Measurements from ENCODE around the gene CLMP.
"Not testable (repeated sequence)": the region's sequence is repeated elsewhere in the genome, so short reads cannot be mapped to it uniquely, and the experiment has no call there.

CLMP gene

DNA sequence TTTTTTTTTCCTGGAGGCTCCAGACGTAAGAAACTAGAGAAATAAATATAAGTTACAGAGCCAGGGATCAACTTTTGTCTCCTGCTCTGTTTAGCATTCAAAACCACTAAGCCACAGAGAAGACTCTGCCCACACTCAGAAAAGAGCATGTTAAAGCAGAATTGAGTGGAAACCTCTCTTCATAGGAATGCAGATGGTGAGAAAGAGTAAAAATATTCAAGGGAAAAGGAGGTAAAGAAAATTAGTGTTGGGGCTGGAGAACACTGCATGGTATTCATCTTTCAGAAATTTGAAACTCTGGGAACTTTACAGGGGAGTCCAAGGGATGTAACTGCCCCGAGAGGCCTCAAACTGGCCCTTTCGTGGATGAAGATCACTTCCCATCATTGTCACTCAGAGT is 65.1 kb downstream of the CLMP start:
- DNase-seq, result no peak

DNA sequence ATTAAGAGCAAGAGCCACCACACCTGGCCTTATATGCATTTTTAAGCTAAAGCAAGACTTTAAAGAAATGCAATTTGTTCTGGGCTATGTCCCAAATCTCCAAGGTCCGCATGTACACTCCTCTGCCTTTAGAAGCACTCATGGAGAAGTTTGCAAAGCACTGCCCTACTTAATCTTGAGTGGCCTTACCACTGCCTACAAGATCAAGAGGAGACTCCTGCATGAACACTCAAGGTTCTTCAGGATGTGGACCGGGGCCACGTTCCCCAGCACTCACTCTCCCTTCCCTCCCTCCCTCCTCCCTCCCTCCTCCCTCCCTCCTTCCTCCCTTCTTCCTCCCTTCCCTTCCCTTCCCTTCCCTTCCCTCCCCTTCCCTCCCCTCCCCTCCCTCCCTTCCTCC is 69.9 kb downstream of the CLMP start:
- no peak for DNase-seq

DNA sequence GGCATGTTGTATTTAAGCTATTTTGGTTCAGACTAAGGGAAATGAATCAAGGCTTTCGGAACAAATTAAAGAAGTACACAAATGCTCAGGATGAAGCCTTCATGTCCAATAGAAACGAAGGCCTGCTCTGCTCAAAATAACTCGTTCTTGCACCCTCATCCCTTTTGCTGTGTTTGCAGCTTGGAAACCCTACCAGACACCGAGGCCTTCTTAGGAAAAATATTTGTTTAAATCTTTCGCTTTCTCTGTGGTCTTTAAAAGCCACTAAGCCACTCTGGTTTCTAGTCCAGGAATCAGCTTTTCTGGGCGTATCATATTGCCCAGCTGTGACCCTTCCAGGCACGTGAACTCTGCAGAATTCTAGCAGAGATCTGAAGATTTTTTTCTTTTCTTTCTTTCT is 72.2 kb downstream of the CLMP start:
- no peak for DNase-seq

DNA sequence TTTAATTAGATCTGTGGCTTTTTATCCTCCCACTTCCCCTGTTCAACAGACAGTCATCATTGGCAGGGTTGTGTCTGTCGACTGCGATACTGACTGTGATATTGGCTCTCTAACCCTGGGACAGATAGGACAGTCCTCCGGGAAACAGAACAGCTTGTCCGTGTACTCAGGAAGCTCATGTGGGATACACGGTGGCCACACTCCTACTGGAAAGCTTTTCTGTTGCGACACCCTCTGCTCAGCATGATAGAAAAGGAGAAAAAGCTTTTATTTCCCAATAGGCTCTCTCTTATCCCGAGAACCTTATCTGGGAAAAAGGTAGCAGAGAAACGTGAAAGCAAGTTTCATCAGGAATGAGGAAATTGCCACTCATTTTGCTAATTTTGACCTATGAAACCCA is 72.7 kb downstream of the CLMP start:
- DNase-seq, result no peak

DNA sequence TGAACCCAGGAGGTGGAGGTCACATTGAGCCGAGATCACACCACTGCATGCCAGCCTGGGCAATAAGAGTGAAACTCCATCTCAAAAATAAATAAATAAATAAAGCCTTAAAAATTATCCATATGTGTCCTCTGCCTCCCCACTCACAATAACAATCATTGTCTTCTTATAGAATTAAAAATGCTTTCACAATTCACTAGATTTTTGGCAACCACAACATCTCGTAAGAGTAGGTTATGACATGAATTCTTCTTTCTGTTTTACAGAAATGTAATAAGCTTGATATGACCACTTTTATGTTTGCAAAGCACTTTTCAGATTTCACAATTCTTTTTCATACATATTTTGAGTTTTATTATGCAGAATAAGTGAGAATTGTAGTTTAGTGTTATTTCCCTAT is 78.6 kb downstream of the CLMP start:
- DNase-seq, result no peak

DNA sequence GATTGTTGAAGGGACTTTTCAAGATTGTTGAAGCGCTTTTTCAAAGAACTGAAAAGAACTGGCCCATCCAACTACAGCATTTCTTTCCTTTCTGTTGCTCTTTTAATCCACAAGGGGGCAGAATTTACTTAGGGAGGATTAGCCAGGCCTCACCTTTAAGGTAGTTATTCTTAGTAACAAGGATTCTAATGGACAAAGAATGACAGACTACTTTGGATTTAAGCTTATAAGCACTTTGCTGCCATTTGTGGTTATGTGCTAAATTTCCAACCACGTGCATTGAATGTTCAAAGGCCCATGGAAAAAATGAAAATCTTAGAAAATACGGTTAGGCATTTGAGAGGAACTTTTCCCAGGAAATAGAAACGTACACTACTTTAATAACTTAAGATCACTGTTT is 83.6 kb downstream of the CLMP start:
- DNase-seq, result peak; percentile 21 to 29

DNA sequence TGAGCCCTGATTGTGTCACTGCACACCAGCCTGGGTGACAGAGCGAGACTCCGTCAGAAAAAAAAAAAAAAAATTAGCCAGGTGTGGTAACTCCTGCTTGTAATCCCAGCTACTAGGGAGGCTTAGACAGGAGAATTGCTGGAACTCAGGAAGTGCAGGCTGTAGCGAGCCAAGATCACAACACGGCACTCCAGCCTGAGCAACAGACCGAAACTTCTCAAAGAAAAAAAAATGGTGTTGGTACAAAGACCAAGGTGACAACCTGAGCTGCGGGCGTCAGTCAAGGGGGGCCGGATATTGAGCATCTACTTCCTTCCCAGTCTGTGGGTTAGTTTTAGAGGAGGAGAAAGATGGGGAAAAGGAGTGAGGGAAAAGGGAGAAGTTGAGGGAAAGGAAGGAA is 84.7 kb downstream of the CLMP start:
- DNase-seq, result no peak

DNA sequence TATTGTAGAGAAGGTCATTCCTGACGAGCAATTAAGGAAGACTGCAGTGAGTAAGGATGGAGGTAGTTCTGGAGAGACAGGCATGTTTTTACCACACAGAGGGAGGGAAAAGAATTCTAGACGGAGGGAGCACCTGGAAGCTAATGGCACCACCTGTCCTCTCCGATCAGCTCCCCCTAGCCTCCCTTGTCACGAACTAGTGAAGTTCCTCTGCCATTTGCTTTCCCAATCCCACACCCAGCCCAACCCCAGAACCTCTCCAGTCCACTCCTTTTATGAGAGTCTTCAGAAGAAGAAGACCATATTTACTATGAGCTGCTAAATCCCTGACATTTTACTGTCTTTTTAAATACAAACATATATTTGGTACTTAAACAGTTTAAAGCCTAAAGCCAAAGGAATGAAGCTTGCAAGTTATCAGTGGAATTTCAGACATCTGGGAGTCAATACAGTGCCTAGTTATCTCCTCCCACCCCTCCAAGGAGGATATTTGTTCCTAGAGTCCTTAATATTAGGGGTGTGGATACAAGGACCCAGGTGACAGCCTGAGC is 87.0 kb downstream of the CLMP start:
- no peak for DNase-seq

DNA sequence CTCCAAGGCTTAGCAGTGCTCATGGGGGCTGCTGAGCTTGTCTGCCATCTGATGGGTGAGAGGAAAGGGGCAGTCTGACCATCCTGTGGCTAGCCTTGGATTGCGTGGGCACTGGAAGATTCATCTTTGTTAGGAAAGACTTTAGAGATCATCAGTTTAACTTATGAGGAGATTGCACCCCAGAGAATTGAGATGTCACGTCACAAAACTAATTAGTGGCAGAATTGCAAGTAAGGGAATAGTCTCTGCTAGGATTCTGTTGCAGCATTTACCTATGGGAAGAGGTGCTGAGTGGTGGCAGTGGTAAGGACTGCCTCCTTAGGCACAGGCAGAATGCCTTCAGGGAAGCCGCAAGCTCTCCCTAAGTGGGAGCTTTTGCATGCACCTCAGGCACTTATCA is 90.4 kb downstream of the CLMP start:
- no peak for DNase-seq

DNA sequence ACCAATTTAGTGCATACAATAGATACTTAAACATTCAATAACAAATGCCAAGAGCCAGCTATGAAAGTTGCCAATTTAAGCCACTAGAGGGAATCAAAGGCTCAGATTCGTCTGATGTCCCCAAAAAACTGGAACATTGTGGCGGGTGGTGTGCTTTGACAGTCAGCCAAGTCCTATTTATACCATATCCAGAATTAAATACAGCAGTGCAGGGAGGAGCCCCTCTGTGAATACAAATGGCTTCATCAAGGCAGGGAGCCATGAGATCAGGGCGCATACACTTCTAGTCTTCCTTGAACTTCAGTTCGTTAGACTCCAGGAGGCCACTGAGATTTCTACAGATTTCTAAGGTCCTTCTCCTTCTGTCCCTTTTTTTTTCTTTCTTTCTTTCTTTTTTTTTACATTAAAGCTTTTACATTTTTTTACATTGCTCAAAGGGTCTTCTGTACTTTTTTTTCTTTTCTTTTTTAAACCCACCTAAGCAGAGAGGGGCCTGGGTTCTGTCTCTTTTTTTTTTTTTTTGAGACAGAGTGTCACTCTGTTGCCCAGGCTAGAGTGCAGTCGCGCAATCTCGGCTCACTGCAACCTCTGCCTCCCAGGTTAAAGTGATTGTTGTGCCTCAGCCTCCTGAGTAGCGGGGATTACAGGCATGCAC is 91.6 kb downstream of the CLMP start:
- DNase-seq, result peak; percentile 36

DNA sequence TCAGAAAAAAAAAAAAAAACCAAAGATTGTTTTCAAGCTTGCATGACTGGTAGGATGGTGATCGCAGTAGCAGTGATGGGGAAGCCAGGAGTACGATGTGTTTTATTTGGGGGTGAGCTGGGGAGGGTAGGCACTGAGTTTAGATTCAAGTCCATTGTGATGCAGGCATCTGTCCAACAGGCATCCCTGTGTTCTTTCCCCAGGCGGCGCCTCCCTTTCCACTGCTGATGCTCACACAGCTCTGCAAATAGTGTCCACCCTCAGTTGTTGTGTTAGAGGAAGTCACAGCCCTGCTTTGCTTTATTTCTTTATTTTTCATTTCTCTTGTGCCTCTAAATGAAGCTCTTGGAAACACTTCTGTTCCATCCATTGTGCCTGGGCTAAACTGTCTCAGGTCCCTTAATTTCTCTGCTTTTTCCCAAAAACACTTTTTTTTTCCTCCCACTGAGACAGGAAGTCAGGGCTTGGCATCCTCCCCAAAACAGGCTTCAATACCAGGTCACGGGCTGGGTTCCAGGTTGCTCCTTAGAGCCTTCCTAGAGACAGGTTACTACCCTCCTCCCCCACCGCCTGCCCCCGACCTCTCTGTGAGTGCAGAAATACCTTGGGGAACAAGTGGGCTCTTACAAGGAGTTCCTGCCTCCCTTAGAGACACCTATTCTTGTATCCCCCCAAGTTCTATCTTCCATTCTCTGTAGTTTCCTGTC is 94.5 kb downstream of the CLMP start:
- DNase-seq, result no peak

DNA sequence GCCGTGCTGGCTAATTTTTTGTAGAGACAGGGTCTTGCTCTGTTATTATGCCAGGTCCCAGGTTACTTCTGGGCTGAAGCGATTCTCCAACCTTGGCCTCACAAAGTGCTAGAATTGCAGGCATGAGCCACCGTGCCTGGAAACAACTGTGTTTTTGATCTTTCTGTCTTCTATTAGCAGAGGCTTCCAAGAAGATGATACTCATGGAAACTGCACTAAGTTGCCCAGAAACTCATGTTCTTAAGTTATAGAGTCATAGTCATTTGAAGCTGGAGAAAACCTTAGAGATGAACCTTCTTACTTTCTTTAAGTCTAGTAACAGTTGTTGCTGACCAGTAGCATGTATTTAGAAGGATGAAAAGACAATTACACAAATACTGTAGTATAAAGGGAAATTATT is 96.1 kb downstream of the CLMP start:
- DNase-seq, result no peak

DNA sequence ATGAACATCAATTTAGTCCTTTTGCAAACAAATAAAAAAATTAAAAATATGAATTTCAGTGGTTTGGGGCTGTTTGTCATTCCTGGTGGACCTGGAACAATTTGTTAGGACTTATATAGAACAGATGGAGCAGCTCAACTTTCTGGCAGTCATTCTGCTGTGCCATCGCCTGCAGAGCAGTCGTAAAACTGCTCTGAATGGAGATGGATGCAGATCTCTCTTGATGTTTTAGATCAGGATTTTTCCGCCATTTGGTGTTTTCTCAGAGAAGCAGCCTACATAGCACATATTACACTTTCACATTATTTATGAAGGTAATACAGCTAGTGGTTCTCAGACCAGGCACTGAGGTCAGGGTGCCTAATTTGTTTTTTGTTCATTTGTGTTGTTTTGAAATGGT is 101.3 kb downstream of the CLMP start:
- DNase-seq, result no peak

DNA sequence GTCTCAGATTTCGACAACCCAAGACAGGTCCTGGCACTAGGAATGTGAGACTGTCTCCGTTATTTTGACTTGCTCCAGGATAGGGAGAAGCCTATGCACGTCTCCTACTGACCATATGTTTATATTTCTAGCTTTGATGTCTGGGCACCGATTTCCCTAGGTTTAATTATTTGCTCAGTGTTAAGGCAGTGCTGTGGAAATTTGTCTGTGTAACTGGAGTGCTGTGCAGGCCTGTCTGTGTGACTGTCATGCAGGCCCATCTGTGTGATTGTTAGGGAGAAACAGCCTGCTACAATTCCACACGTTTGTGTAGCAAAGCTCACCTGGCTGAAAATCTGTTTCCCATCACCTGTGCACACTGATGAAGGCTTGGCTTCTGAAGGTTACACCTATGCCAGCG is 103.5 kb downstream of the CLMP start:
- no peak for DNase-seq

DNA sequence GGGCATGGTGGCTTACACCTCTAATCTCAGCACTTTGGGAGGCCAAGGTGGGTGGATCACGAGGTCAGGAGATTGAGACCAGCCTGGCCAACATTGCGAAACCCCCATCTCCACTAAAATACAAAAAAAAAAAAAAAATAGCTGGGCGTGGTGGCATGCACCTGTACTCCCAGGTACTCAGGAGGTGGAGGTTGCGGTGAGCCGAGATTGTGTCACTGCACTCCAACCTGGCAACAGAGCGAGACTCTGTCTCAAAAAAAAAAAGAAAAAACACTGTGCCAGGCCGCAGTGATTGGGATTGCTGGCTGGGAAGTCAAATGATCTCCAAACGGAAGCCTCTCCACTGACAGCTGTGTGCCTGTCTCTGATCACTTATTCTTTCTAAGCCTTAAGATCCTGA is 104.9 kb downstream of the CLMP start:
- DNase-seq, result not testable (repeated sequence)

DNA sequence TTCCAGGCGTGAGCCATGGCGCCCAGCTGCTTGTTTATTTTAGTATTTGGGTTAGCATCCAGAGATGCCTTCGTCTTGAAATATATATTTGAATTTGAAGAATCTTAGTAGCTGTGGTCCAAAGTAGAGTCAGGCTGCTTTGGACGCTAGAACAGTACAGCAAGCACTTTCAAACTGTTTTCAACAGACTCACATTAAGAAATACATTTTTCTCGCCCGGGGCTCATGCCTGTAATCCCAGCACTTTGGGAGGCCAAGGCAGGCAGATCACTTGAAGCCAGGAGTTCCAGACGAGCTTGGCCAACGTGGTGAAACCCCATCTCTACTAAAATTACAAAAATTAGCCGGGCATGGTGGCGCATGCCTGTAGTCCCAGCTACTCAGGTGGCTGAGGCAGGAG is 106.2 kb downstream of the CLMP start:
- not testable (repeated sequence) for DNase-seq

DNA sequence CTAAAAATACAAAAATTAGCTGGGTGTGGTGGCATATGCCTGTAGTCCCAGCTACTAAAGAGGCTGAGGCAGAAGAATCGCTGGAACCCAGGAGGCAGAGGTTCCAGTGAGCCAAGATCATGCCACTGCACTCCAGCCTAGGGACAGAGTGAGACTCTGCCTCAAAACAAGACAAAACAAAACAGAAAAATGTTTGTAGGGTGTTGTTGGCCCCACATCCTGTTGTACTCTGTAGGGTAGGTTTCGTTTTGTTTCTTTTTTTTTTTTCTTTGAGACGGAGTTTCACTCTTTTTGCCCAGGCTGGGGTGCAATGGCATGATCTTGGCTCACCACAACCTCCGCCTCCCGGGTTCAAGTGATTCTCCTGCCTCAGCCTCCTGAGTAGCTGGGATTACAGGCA is 107.4 kb downstream of the CLMP start:
- DNase-seq, result not testable (repeated sequence)

DNA sequence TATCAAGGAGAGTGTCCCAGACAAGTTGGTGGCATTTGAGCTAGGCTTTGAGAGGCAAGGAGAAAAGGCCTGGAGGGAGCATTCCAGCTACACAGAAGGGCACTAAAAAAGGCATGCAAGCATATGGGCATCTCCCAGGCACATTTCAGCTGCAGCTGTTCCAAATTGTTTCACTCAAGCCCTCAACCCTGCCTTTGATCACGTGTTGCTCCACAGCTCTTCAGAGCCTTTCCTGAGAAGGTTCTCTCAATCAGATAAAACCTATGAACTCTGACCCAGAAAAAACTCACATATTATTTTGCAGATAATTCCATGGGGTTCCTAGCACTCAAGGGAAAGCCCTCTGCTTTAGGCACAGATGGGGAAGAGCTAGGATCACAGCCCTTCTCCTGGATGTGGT is 108.7 kb downstream of the CLMP start:
- DNase-seq, result no peak

DNA sequence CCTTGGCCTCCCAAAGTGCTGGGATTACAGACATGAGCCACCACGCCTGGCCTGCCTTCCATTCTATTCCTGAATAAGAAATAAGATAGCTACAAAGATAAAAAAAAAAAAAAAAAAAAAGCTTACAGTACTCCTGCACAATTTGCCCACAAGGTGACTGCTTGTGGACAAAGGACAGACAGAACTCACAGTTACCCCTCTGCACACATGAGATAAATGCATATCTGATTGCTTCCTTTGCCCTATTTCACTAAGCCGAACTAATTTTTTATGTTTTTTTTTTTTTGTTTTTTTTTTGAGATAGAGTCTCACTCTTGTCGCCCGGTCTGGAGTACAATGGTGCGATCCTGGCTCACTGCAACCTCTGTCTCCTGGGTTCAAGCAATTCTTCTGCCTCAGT is 109.6 kb downstream of the CLMP start:
- DNase-seq, result no peak

DNA sequence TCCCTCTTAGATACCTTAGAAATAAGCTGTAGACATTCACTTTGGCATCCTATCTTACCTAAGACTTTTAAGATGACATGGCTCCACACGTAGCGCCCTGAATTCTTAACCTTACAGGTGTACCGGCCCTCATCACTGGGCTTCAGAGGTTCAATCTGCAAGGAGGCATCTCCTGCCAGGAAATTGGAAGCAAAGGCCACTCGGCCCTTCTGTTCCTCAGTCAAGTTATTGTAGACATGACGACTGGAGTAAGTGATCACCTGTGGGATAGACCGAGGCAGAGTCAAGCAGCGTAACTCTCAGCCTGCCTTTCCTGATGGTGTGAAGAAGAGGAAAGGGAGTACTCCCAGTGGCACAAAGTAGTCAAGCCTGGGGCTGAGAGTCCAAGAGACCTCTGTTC is 110.6 kb downstream of the CLMP start:
- DNase-seq, result no peak

DNA sequence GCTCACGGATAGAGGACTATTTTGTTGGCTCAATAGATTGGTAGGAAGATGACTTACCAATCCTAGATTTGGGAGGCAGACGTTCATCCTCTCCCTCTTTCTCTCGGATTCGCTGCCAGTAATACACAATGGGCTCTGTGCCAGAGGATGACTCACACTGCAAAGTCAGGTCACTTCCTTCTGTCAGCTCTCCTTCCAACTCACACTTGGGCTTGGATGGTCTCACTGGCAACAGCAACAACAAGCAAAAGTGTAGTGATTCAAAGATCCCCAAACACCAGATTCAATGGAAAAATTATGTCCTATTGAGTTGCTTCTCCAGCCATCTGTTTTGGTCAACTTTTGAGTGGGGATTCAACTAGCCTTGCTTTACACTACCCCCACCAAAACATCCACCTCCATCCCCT is 111.4 kb downstream of the CLMP start:
- peak; percentile 66 to 76 for DNase-seq

DNA sequence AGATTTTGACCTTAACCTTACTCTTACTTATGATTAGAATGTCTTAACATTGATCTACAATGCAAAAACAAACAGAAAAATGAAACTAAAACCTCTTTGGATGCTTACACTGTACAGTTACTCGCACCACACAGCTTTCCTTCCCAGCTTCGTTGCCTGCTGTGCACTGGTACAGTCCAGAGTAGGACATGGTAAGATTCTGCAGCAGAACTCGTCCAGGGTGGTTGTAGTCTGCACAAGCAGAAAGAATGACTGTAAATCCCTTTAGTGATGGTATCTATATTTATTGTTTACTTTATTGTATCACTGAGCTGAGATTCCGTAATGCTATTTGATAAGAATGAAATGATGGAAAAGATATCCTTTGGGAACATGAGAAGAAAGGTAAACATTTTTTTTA is 112.1 kb downstream of the CLMP start:
- no peak for DNase-seq

DNA sequence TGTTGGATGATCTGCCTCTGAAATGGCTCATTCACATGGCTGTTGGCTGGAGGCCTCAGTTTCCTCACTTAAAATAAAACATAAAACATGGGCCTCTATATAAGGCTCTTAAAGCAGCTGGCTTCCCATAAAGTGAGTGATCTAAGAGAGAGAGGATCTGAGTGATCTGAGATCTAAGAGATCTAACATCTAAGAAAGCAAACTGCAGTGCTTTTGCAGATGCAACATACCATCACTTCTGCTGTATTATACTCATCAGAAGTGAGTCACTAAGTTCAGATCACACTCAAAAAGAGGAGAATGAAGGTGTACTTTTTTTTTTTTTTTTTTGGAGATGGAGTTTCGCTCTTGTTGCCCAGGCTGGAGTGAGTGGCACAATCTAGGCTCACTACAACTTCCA is 115.0 kb downstream of the CLMP start:
- DNase-seq, result no peak

DNA sequence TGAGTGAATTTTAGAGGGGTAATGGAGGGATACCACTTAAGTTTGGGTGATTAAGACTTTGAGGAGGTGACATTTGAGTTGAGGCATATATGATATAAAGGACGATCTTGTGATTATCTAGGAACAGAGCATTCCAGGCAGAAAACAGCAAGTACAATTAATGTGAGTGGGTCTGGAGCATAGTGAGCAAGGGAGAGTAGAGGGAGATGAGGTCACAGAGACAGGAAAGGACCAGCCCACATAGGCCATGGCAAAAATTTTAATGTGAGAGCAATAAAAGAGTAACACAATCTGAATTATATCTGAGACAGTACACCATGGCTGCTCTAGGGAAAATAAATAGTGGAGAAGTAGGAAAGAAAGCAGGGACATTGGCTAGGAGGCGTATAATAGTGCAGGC is 118.6 kb downstream of the CLMP start:
- DNase-seq, result no peak

All from SHP77 (cell line).